GM12864 (cell line): ENCODE measurements around the gene C6orf47.
A peak's percentile ranks its signal among the peaks of the same experiment; 100 is the strongest.

ENCODE experiments used
- DNase-seq: peaks from one replicate; pipeline ENCODE4 v3.0.0-alpha.2; 2011; ENCODE audit warnings: low read depth
- H3K4me3 ChIP-seq: 2 replicates; pipeline ENCODE4 v1.5.1; 2011; ENCODE audit warnings: mild to moderate bottlenecking, low read depth, low read length, control low read depth
- CTCF ChIP-seq: IDR thresholded peaks from 2 replicates; pipeline ENCODE4 v1.5.1; 2011; ENCODE audit warnings: low read depth, mild to moderate bottlenecking, moderate library complexity, low read length, control low read depth, inconsistent platforms; ENCODE audit errors: missing control alignments

The C6orf47 gene

GRCh38 chr6:31687321-31687720 is 26.7 kb upstream of the C6orf47 start:
- DNase-seq, result no peak
- H3K4me3 ChIP-seq, result no peak overlapping the region
- no peak for TF ChIP-seq CTCF

- no peak for DNase-seq
- H3K4me3 ChIP-seq, result no peak overlapping the region
- no peak for TF ChIP-seq CTCF
Observed at GRCh38 chr6:31686483-31686882, 25.9 kb upstream of the C6orf47 start.

- TF ChIP-seq CTCF, result no peak
- H3K4me3 ChIP-seq, result no peak overlapping the region
Observed at GRCh38 chr6:31683591-31683990, 23.0 kb upstream of the C6orf47 start.

GRCh38 chr6:31681135-31681671 is 20.6 kb upstream of the C6orf47 start:
- no peak for DNase-seq
- peak; percentile 15 for TF ChIP-seq CTCF
- H3K4me3 ChIP-seq, result peak overlapping the region; percentile 44

More at GRCh38 chr6:31683591-31683990, 23.0 kb upstream of the C6orf47 start:
- no peak for DNase-seq

- H3K4me3 ChIP-seq, result peak within 1 kb of the TSS; percentile 44
Observed at GRCh38 chr6:31680226-31681134, 19.9 kb upstream of the C6orf47 start, which contains the start of gene LY6G5C. TSS of gene LY6G5C (minus strand) at chr6:31681067. CDS start at chr6:31680373, 694 bp downstream.

GRCh38 chr6:31677955-31678354 is 17.4 kb upstream of the C6orf47 start:
- no peak overlapping the region for H3K4me3 ChIP-seq
- no peak for TF ChIP-seq CTCF
- DNase-seq, result no peak

More at GRCh38 chr6:31680226-31681134, 19.9 kb upstream of the C6orf47 start, which contains the start of gene LY6G5C:
- peak; percentile 61 for DNase-seq
- peak; percentile 77 for TF ChIP-seq CTCF

GRCh38 chr6:31676904-31677303 is 16.3 kb upstream of the C6orf47 start:
- DNase-seq, result no peak
- H3K4me3 ChIP-seq, result no peak overlapping the region
- TF ChIP-seq CTCF, result no peak
